ENCODE results near the gene IRF2BPL. TPM values are rescaled to one million over a fixed set of nuclear protein-coding genes. Genes with fewer than 3 reads are reported as not detected.

Gene IRF2BPL
- total RNA-seq, 1 donor from 2014 or later: 8.6 TPM

DNA sequence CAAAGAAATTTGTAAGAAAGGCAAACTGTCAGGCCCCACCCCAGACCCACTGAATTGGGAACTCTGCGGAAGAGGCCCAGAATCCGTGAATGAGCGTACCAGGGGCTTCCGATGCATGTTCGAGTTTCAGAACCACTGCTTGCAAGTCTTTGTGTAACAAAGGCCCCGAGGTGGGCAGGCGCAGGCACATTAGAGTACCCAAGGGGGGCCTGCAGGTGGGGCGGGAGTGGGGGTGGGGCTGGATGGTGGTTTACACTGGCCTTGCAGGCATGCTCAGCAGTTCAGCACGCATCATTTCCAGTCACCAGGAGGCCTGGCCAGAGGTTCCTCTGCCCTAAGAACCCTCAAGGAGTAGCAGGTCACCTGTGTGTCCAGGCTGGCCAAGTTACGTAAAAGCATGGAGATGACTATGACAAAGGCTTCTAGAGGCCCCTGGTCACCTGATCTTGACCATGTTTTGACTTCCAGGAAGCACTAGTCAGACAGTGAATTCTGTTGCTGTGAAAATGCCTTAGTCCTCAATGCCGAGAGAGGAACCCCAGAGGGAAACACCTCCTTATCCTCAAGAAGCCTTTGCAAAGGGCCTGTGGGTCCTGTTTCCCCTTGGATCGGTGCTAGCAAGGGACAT lies 33.2 kb upstream of the IRF2BPL start:
- Mint-ChIP-seq H3K9me3 (ENCODE audit: unreplicated experiment) (no peaks in the 10 kb centered on the region), H3K4me1 (ENCODE audit: unreplicated experiment) (no peaks in the 10 kb centered on the region)

DNA sequence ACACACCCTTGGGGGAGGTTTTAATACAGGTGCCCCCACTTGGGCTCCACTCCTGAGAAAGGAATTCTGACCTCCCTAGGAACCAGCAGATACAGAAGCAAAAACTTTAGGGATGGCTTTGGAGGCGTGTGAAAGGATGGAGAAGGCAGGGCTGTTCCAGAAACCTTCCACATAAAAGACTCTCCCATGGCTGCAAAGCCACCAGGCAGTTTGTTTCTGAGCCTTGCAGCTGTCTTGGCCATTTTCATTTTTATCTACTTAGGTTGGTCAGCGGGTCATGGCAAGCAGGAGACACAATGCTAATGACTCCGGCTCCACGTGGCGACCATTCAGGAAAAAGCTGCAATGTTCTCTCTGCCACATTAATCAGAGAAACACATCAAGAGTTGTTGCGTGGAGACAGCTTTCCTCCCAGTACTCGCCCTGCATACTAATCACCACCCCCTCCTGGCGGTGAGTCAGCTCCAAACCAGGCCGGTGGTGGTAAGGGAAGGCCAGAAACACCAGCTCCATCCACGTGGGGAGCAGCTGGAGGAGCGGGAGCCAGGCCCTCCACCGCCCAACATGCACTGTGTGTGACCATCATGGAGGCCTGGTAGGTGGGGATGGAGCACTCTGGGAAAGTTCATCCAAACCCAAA lies 30.9 kb upstream of the IRF2BPL start:
- Mint-ChIP-seq H3K36me3 (ENCODE audit: low read depth, unreplicated experiment) (no peaks in the 10 kb centered on the region), H3K9me3 (ENCODE audit: unreplicated experiment) (no peaks in the 10 kb centered on the region), H3K4me3 (ENCODE audit: unreplicated experiment) (no peak overlapping the region), H3K4me1 (ENCODE audit: unreplicated experiment) (no peaks in the 10 kb centered on the region), H3K27me3 (ENCODE audit: unreplicated experiment) (no peaks in the 10 kb centered on the region), H3K27ac (ENCODE audit: unreplicated experiment) (no peak overlapping the region)
- TF ChIP-seq, protein P1, sequence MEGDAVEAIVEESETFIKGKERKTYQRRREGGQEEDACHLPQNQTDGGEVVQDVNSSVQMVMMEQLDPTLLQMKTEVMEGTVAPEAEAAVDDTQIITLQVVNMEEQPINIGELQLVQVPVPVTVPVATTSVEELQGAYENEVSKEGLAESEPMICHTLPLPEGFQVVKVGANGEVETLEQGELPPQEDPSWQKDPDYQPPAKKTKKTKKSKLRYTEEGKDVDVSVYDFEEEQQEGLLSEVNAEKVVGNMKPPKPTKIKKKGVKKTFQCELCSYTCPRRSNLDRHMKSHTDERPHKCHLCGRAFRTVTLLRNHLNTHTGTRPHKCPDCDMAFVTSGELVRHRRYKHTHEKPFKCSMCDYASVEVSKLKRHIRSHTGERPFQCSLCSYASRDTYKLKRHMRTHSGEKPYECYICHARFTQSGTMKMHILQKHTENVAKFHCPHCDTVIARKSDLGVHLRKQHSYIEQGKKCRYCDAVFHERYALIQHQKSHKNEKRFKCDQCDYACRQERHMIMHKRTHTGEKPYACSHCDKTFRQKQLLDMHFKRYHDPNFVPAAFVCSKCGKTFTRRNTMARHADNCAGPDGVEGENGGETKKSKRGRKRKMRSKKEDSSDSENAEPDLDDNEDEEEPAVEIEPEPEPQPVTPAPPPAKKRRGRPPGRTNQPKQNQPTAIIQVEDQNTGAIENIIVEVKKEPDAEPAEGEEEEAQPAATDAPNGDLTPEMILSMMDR (IDR thresholded peaks at IDR 0.05; ENCODE audit: unreplicated experiment): no peak
- DNase-seq (ENCODE audit: low spot score): no peak

More for the DNA sequence above, 33.2 kb upstream of the IRF2BPL start:
- TF ChIP-seq, protein P1 (IDR thresholded peaks at IDR 0.05; ENCODE audit: unreplicated experiment): no peak
- Mint-ChIP-seq H3K27ac (ENCODE audit: unreplicated experiment) (no peak overlapping the region), H3K27me3 (ENCODE audit: unreplicated experiment) (peaks cover 9% of the 10 kb centered on the region), H3K4me3 (ENCODE audit: unreplicated experiment) (no peak overlapping the region), H3K36me3 (ENCODE audit: low read depth, unreplicated experiment) (no peaks in the 10 kb centered on the region)
- no peak for DNase-seq (ENCODE audit: low spot score)

DNA sequence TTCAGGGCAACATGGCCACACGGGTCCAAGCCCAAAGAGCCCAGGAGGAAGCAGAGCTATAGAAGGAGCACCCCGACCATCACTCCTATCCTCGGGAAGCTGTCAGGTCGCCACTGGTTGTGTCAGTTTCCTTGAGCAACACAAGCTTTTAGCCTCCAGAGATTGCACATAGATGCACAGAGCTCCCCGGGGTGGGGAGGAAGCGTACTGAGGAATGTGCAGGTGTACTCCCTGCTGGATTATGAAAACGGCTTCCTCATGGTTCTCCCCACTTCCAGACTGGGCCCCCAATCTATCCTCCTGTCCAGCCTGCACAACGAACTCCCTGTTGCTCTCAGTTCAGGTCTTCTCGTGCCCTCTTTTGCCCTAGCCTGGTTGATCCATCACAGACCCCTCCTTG lies 30.3 kb upstream of the IRF2BPL start:
- Mint-ChIP-seq H3K4me1 (ENCODE audit: unreplicated experiment) (no peaks in the 10 kb centered on the region), H3K4me3 (ENCODE audit: unreplicated experiment) (no peak overlapping the region), H3K27ac (ENCODE audit: unreplicated experiment) (no peak overlapping the region), H3K9me3 (ENCODE audit: unreplicated experiment) (no peaks in the 10 kb centered on the region), H3K36me3 (ENCODE audit: low read depth, unreplicated experiment) (no peaks in the 10 kb centered on the region), H3K27me3 (ENCODE audit: unreplicated experiment) (peaks cover 2% of the 10 kb centered on the region)
- TF ChIP-seq, protein P1 (IDR thresholded peaks at IDR 0.05; ENCODE audit: unreplicated experiment): no peak
- DNase-seq (ENCODE audit: low spot score): no peak

DNA sequence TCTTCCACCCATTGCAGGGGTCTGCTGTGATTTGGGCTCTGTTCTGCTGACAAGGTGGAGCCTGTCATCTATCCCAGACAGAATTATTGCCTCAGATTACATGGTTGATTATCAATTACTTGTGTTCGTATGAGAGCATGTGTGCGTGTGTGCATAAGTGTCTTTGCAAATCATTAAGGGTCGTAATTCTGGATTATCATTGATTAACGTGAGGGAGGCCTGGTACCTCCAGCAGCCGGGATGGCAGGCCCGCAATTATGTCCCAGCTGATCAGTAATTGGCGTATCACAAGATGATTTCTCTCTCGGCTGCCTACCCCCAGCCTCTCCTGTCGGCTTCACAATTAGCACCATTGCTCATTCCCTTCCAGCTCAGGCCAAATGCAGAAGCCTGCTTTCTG lies 29.6 kb upstream of the IRF2BPL start:
- no peak overlapping the region for H3K27ac Mint-ChIP-seq (ENCODE audit: unreplicated experiment)
- TF ChIP-seq, protein P1 (IDR thresholded peaks at IDR 0.05; ENCODE audit: unreplicated experiment): no peak
- H3K36me3 Mint-ChIP-seq (ENCODE audit: low read depth, unreplicated experiment): no peaks in the 10 kb centered on the region
- no peaks in the 10 kb centered on the region for H3K9me3 Mint-ChIP-seq (ENCODE audit: unreplicated experiment)
- peaks cover 2% of the 10 kb centered on the region for H3K27me3 Mint-ChIP-seq (ENCODE audit: unreplicated experiment)
- no peak overlapping the region for H3K4me3 Mint-ChIP-seq (ENCODE audit: unreplicated experiment)
- H3K4me1 Mint-ChIP-seq (ENCODE audit: unreplicated experiment): no peaks in the 10 kb centered on the region
- DNase-seq (ENCODE audit: low spot score): no peak

DNA sequence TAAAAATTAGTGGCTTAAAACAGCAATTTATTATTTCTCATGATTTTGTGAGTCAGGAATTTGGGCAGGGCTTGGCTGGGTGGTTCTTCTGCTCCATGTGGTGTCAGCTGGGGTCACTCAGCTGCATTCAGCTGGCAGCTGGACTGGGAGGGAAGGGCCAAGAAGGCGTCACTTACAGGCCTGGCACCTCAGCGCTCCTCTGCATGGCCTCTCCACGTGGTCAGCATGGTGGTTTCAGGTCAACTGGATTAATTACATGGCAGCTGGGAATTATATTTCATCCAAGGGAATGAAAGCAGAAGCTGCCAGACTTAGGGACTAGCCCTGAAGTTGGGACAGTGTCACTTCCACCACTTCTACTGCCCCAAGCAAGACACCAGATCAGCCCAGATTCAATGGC lies 27.5 kb upstream of the IRF2BPL start:
- H3K4me1 Mint-ChIP-seq (ENCODE audit: unreplicated experiment): no peaks in the 10 kb centered on the region
- no peaks in the 10 kb centered on the region for H3K9me3 Mint-ChIP-seq (ENCODE audit: unreplicated experiment)
- H3K27me3 Mint-ChIP-seq (ENCODE audit: unreplicated experiment): peaks cover 4% of the 10 kb centered on the region
- TF ChIP-seq, protein P1 (IDR thresholded peaks at IDR 0.05; ENCODE audit: unreplicated experiment): no peak
- H3K27ac Mint-ChIP-seq (ENCODE audit: unreplicated experiment): no peak overlapping the region
- no peaks in the 10 kb centered on the region for H3K36me3 Mint-ChIP-seq (ENCODE audit: low read depth, unreplicated experiment)
- no peak for DNase-seq (ENCODE audit: low spot score)
- no peak overlapping the region for H3K4me3 Mint-ChIP-seq (ENCODE audit: unreplicated experiment)

Measured in endothelial cell (in vitro differentiated cells).